Left lung (tissue), 10 donors: ENCODE measurements around the gene GPALPP1. TPM values are rescaled to one million over a fixed set of nuclear protein-coding genes. Genes with fewer than 3 reads are reported as not detected.
"Not testable (repeated sequence)": the region's sequence is repeated elsewhere in the genome, so short reads cannot be mapped to it uniquely, and the experiment has no call there.

ENCODE experiments used
- ATAC-seq: fragments of 200-7000 bp; cut with Tn5 transposase; one replicate; pipeline ENCODE4 v1.9.1; 2020; ENCODE audit warnings: moderate library complexity
- DNase-seq, 4 donors: peaks; one replicate each; pipeline ENCODE4 v3.0.0-alpha.2; 2013 to 2020
- H3K27ac ChIP-seq, 2 donors: fragments of 200-600 bp; sonication (generic) in 1 of 2; one replicate each; pipeline versions ENCODE4 v1.5.0 to v1.8.0; 2020 to 2021
- H3K27me3 ChIP-seq, 2 donors: fragments of 200-600 bp; sonication (generic) in 1 of 2; one replicate each; pipeline versions ENCODE4 v1.5.0 to v1.8.0; 2020 to 2021
- H3K36me3 ChIP-seq, 2 donors: fragments of 200-600 bp; sonication (generic) in 1 of 2; one replicate each; pipeline versions ENCODE4 v1.5.0 to v1.8.0; 2020 to 2021
- H3K4me1 ChIP-seq, 2 donors: fragments of 200-600 bp; one replicate each; pipeline ENCODE4 v1.8.0; 2021
- H3K4me3 ChIP-seq, 2 donors: fragments of 200-600 bp; sonication (generic) in 1 of 2; one replicate each; pipeline versions ENCODE4 v1.5.0 to v1.8.0; 2020 to 2021; ENCODE audit warnings: mild to moderate bottlenecking in 1 of 2
- H3K9me3 ChIP-seq, 2 donors: fragments of 200-600 bp; sonication (generic) in 1 of 2; one replicate each; pipeline versions ENCODE4 v1.5.0 to v1.8.0; 2020 to 2021
- CTCF ChIP-seq, 2 donors: fragments of 200-600 bp; sonication (generic) in 1 of 2; IDR thresholded peaks; one replicate each; pipeline versions ENCODE4 v1.5.0 to v1.8.0; 2021; ENCODE audit warnings: antibody characterized with exemption in 2 of 2
- intact Hi-C, 2 donors: fragments of 100-400 bp; cut with DNase I; formaldehyde crosslinking; loops; one replicate each; pipeline versions ENCODE4 v1.11.2 to v1.14.2; 2022
- polyA plus RNA-seq, 6 donors: library from polyadenylated mRNA; unstranded; fragments of 120-200 nt; gene quantifications; one replicate each; pipeline ENCODE4 v1.2.1, GENCODE V29; 2013; ENCODE audit not compliant: insufficient read length in 6 of 6
- total RNA-seq, 2 donors: library from RNA; stranded (reverse); fragmentation: NEBNext Ultra II Directional; extraction: Animal tissue kit (Norgen Biotek cat#: 25700); gene quantifications; one replicate each; pipeline ENCODE4 v1.2.1, GENCODE V29; 2021
- donor health status: DM: no; HTN: yes; CAD: no.
- donor health status: DM: no; HTN: no; CAD: no.

The GPALPP1 gene
- total and polyA plus RNA-seq, 8 donors = 16.3 to 65.9 (median 58.6) TPM

- no peak for TF ChIP-seq CTCF (IDR thresholded peaks at IDR 0.05)
- Histone ChIP-seq H3K4me1 (no peaks in the 10 kb centered on the region), H3K4me3 (no peak overlapping the region), H3K27ac (no peak overlapping the region), H3K27me3 (no peaks in the 10 kb centered on the region), H3K36me3 (peaks cover 5 to 80% of the 10 kb centered on the region in 2 donors), H3K9me3 (no peaks in the 10 kb centered on the region)
- ATAC-seq (no peak), DNase-seq (no peak)
- intact Hi-C loops = no loop called here
Measured at GRCh38 chr13:45007225-45007624, 17.9 kb downstream of the GPALPP1 start.

GRCh38 chr13:45007823-45008222 lies 18.5 kb downstream of the GPALPP1 start:
- H3K36me3 ChIP-seq = peaks cover 5 to 74% of the 10 kb centered on the region in 2 donors
- no peak for DNase-seq
- TF ChIP-seq CTCF (IDR thresholded peaks at IDR 0.05) = no peak
- no peak overlapping the region for H3K27ac ChIP-seq
- intact Hi-C loops = no loop called here
- ATAC-seq = no peak
- no peak overlapping the region for H3K4me3 ChIP-seq
- no peaks in the 10 kb centered on the region for H3K4me1 ChIP-seq
- H3K27me3 ChIP-seq = no peaks in the 10 kb centered on the region
- no peaks in the 10 kb centered on the region for H3K9me3 ChIP-seq

- Histone ChIP-seq H3K9me3 (no peaks in the 10 kb centered on the region), H3K27me3 (no peaks in the 10 kb centered on the region), H3K4me3 (no peak overlapping the region), H3K36me3 (peaks cover 5 to 68% of the 10 kb centered on the region in 2 donors), H3K27ac (no peak overlapping the region), H3K4me1 (no peaks in the 10 kb centered on the region)
- no peak for TF ChIP-seq CTCF (IDR thresholded peaks at IDR 0.05)
- DNase-seq (no peak), ATAC-seq (no peak)
- intact Hi-C loops = no loop called here
Measured at GRCh38 chr13:45011198-45011597, 21.9 kb downstream of the GPALPP1 start.

GRCh38 chr13:45015300-45015699 lies 26.0 kb downstream of the GPALPP1 start:
- Histone ChIP-seq H3K4me1 (no peaks in the 10 kb centered on the region), H3K4me3 (no peak overlapping the region), H3K9me3 (no peaks in the 10 kb centered on the region), H3K27ac (no peak overlapping the region), H3K36me3 (peaks cover 0 to 58% of the 10 kb centered on the region in 2 donors), H3K27me3 (no peaks in the 10 kb centered on the region)
- ATAC-seq (no peak), DNase-seq (no peak)
- intact Hi-C loops = no loop called here
- no peak for TF ChIP-seq CTCF (IDR thresholded peaks at IDR 0.05)

GRCh38 chr13:45016792-45017425 lies 27.6 kb downstream of the GPALPP1 start:
- H3K27me3 ChIP-seq = no peaks in the 10 kb centered on the region
- TF ChIP-seq CTCF (IDR thresholded peaks at IDR 0.05) = no peak
- intact Hi-C loops = no loop called here
- ATAC-seq = no peak
- no peak for DNase-seq
- no peaks in the 10 kb centered on the region for H3K4me1 ChIP-seq
- no peaks in the 10 kb centered on the region for H3K9me3 ChIP-seq
- no peak overlapping the region for H3K4me3 ChIP-seq
- no peak overlapping the region for H3K27ac ChIP-seq
- H3K36me3 ChIP-seq = peaks cover 0 to 58% of the 10 kb centered on the region in 2 donors

GRCh38 chr13:45019981-45020380 lies 30.6 kb downstream of the GPALPP1 start:
- H3K27ac ChIP-seq, ATAC-seq, H3K4me1 ChIP-seq, intact Hi-C loops, H3K27me3 ChIP-seq, H3K9me3 ChIP-seq, DNase-seq, H3K4me3 ChIP-seq: not testable (repeated sequence)
- peaks cover 0 to 74% of the 10 kb centered on the region in 2 donors for H3K36me3 ChIP-seq
